HCT116 (cell line): Measurements from ENCODE around the gene H3-3A. TPM values are rescaled to one million over a fixed set of nuclear protein-coding genes. Genes with fewer than 3 reads are reported as not detected.

Experiments
- ATAC-seq: fragments of 200-7000 bp; cut with Tn5 transposase; 2 replicates; pipeline ENCODE4 v1.9.1; 2020; ENCODE audit warnings: mild to moderate bottlenecking, moderate library complexity
- BruUV-seq: library from RNA; stranded (reverse); fragments of 400-500 nt; replicated peaks from 2 replicates; lab custom pipeline; 2021; lab: Mats Ljungman, UMichigan
- CTCF ChIA-PET: fragments of 300-600 bp; sonication (Branson Sonifier 250); formaldehyde crosslinking; loops from one replicate; lab custom pipeline; 2021; ENCODE audit warnings: antibody characterized with exemption; lab: Charles Lee
- POLR2A ChIA-PET: fragments of 300-600, 350-600 bp; sonication (Branson Sonifier 250); formaldehyde crosslinking; loops from one replicate; lab custom pipeline; 2021; ENCODE audit warnings: antibody characterized with exemption; lab: Charles Lee
- RAD21 ChIA-PET, 2 experiments: fragments of 300-600 bp; sonication (Branson Sonifier 250); formaldehyde crosslinking; loops; one replicate each; lab custom pipeline; 2023; ENCODE audit warnings: low total read pairs in 2 of 2; ENCODE audit not compliant: uncharacterized antibody in 2 of 2, unreplicated experiment in 2 of 2, low non-redundant PET in 1 of 2; lab: Charles Lee
- DNase-seq: peaks from one replicate; pipeline ENCODE4 v3.0.0-alpha.2; 2010; ENCODE audit warnings: low read depth, low spot score
- H2AFZ ChIP-seq: fragments of 200-600 bp; shearing (Covaris generic), sonication (generic); 2 replicates; pipeline ENCODE4 v1.6.1; 2017; ENCODE audit warnings: low read depth, mixed run types, mixed read lengths, antibody characterized with exemption, low read length; ENCODE audit not compliant: poor library complexity, severe bottlenecking
- H3K27ac ChIP-seq: 2 replicates; pipeline ENCODE4 v1.5.1; 2012; ENCODE audit warnings: low read depth, low read length
- H3K27me3 ChIP-seq: fragments of 200-600 bp; sonication (generic); 2 replicates; pipeline ENCODE4 v1.6.1; 2016; ENCODE audit warnings: mixed run types, low read length, mixed read lengths; ENCODE audit not compliant: insufficient read depth
- H3K36me3 ChIP-seq, 2 experiments: fragments of 200-500 bp in 1 of 2; fragments of 200-600 bp in 1 of 2; sonication (Bioruptor generic) in 1 of 2; sonication (generic) in 1 of 2; 2 replicates each; pipeline versions ENCODE4 v1.5.1 to v1.6.1; 2014 to 2016; ENCODE audit warnings: low read length in 2 of 2, inconsistent platforms in 1 of 2, mixed read lengths in 1 of 2, mixed run types in 1 of 2; ENCODE audit not compliant: insufficient read depth in 2 of 2, control insufficient read depth in 1 of 2
- H3K4me1 ChIP-seq, 2 experiments: fragments of 200-600 bp in 1 of 2; sonication (generic) in 1 of 2; 2 replicates each; pipeline versions ENCODE4 v1.5.1 to v1.6.1; 2012 to 2017; ENCODE audit warnings: low read length in 2 of 2, inconsistent platforms in 1 of 2, mild to moderate bottlenecking in 1 of 2, mixed read lengths in 1 of 2, mixed run types in 1 of 2, moderate library complexity in 1 of 2; ENCODE audit not compliant: insufficient read depth in 2 of 2, control insufficient read depth in 1 of 2
- H3K4me2 ChIP-seq: fragments of 200-600 bp; sonication (generic); 2 replicates; pipeline ENCODE4 v1.6.1; 2017; ENCODE audit warnings: mixed run types, low read length, mixed read lengths
- H3K4me3 ChIP-seq, 2 experiments: fragments of 200-600 bp in 1 of 2; sonication (generic) in 1 of 2; replicated peaks in 1 of 2; 2 replicates each; pipeline ENCODE4 v1.5.1; 2011 to 2016; ENCODE audit warnings: low read length in 2 of 2, control low read depth in 1 of 2, low read depth in 1 of 2, mild to moderate bottlenecking in 1 of 2, mixed read lengths in 1 of 2, mixed run types in 1 of 2
- H3K79me2 ChIP-seq: fragments of 200-600 bp; sonication (generic); 2 replicates; pipeline ENCODE4 v1.6.1; 2017; ENCODE audit warnings: mild to moderate bottlenecking, mixed run types, low read length, moderate library complexity, mixed read lengths; ENCODE audit not compliant: insufficient read depth
- H3K9ac ChIP-seq: fragments of 200-600 bp; sonication (generic); 2 replicates; pipeline ENCODE4 v1.6.1; 2016; ENCODE audit warnings: low read length, mixed read lengths
- H3K9me2 ChIP-seq: fragments of 200-600 bp; sonication (generic), shearing (Covaris generic); 2 replicates; pipeline ENCODE4 v1.6.1; 2017; ENCODE audit warnings: mixed run types, mild to moderate bottlenecking, moderate library complexity; ENCODE audit not compliant: insufficient read depth
- H3K9me3 ChIP-seq, 2 experiments: fragments of 200-500 bp in 1 of 2; fragments of 200-600 bp in 1 of 2; sonication (Bioruptor generic) in 1 of 2; sonication (generic) in 1 of 2; 2 replicates each; pipeline ENCODE4 v1.6.1; 2014 to 2017; ENCODE audit warnings: low read length in 2 of 2, mixed read lengths in 2 of 2, inconsistent platforms in 1 of 2, low read depth in 1 of 2, mild to moderate bottlenecking in 1 of 2, mixed run types in 1 of 2, moderate library complexity in 1 of 2; ENCODE audit not compliant: control insufficient read depth in 1 of 2, insufficient read depth in 1 of 2
- H4K20me1 ChIP-seq: fragments of 200-600 bp; sonication (generic), shearing (Covaris generic); 2 replicates; pipeline ENCODE4 v1.6.1; 2017; ENCODE audit warnings: mixed run types, mild to moderate bottlenecking, moderate library complexity; ENCODE audit not compliant: insufficient read depth
- CBX3 ChIP-seq: IDR thresholded peaks from 2 replicates; pipeline ENCODE4 v1.6.1; 2012; ENCODE audit warnings: low read depth
- CEBPB ChIP-seq: IDR thresholded peaks from 2 replicates; pipeline ENCODE4 v1.6.1; 2012; ENCODE audit warnings: low read depth
- EGR1 ChIP-seq: IDR thresholded peaks from 2 replicates; pipeline ENCODE4 v1.6.1; 2012; ENCODE audit warnings: low read depth
- EZH2 ChIP-seq: fragments of 200-600 bp; sonication (generic); IDR thresholded peaks from 2 replicates; pipeline ENCODE4 v1.6.1; 2017; ENCODE audit warnings: antibody characterized with exemption, mixed run types
- POLR2A ChIP-seq: IDR thresholded peaks from 2 replicates; pipeline ENCODE4 v1.7.0; 2011; ENCODE audit warnings: borderline replicate concordance; ENCODE audit not compliant: insufficient read depth, insufficient read length; ENCODE audit errors: extremely low read depth
- POLR2AphosphoS5 ChIP-seq: IDR thresholded peaks from 2 replicates; pipeline ENCODE4 v1.6.1; 2011; ENCODE audit warnings: mild to moderate bottlenecking, low read depth, low read length, moderate library complexity
- SP1 ChIP-seq: IDR thresholded peaks from 2 replicates; pipeline ENCODE4 v1.6.1; 2012; ENCODE audit warnings: low read depth
- SRF ChIP-seq: IDR thresholded peaks from 2 replicates; pipeline ENCODE4 v1.6.1; 2012; ENCODE audit warnings: low read depth
- ZFX ChIP-seq: fragments of 450-650 bp; IDR thresholded peaks from 2 replicates; pipeline ENCODE4 v1.6.1; 2017
- ZNF274 ChIP-seq: fragments of 200-500 bp; sonication (Bioruptor generic); IDR thresholded peaks from 2 replicates; pipeline ENCODE4 v1.6.1; 2014; ENCODE audit warnings: mild to moderate bottlenecking, low read depth, low read length, inconsistent platforms
- intact Hi-C: fragments of 100-400 bp; cut with micrococcal nuclease; formaldehyde crosslinking; loops from 2 replicates; pipeline ENCODE4 v1.10.0; 2022
- total RNA-seq: library from RNA; stranded (reverse); gene quantifications from one replicate; pipeline ENCODE4 v1.2.1, GENCODE V29; 2021; ENCODE audit not compliant: unreplicated experiment
- TF ChIP-seq, protein P1 (sequence below): IDR thresholded peaks from 2 replicates; pipeline ENCODE4 v1.6.1; 2012

The H3-3A gene
- total RNA-seq, 1 experiment from 2014 or later = 386 TPM

DNA sequence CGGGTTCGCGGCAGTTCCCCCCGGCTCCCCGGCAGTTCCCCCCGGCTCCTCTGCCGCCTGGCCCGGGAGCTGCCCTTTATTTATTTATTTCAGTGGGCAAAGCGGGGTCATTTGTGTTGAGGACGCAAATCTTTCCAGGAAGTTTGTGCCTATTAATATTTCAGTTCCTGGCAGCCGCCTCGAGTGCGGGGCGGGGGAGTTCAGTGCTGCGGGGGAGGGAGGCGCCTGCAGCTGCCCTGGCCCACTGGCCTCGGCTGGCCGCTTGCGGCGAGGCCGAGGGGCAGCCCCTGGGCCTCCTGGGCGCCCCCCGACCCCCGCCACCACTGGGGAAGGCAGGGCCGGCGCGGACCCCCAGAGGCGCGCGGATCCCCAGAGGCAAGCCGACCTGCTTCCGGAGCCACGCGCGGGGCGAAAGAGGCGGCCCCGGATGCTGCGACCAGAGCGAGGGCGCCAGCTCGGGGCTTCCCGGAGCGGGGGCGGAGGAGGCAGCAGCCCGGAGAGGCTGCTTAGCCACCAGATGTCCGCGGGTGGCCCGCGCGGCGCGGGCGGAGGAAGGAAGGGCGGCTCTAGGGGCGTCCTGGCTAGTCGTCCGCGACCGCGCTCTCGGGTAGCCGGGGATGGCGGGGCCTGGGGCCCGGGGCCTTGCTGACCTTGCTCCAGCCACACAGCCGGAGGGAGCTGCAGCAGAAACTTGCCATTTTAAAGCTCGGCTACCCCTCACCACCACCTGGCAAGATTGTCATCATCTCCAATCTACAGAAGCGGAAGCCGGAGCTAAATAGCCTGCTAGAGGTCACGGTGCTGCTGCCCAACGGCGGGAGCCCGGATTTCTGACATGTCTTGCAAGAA lies 48.0 kb downstream of the H3-3A start:
- Histone ChIP-seq H3K9ac (peak overlapping the region; percentile 67), H3K4me1 (peaks cover 19 to 20% of the 10 kb centered on the region in 2 experiments), H3K79me2 (no peaks in the 10 kb centered on the region), H4K20me1 (no peaks in the 10 kb centered on the region), H3K4me2 (peak overlapping the region; percentile 95), H3K4me3 (peak overlapping the region; percentile 31 to 61), H3K27me3 (no peaks in the 10 kb centered on the region), H3K9me3 (no peaks in the 10 kb centered on the region), H3K9me2 (no peaks in the 10 kb centered on the region), H2AFZ (no peak overlapping the region), H3K36me3 (no peaks in the 10 kb centered on the region), H3K27ac (peak overlapping the region; percentile 44; the same call in 1 of the 2 replicates)
- ChIA-PET POLR2A (interaction anchor here (1.0 kb wide), 1 partner anchor 111 kb away, joined by 3 read pairs; the partner anchor contains the start of gene SDE2), CTCF (interaction anchor here (0.9 to 2.1 kb wide), 5 partner anchors 10 to 223 kb away, joined by 3 to 6 read pairs (median 5); no protein-coding TSS in a partner anchor), RAD21 (interaction anchor here in 1 of 2 experiments (0.7 kb wide), 1 partner anchor 10 kb away, joined by 4 read pairs; no protein-coding TSS in a partner anchor)
- ATAC-seq (peak; percentile 39), DNase-seq (no peak)
- intact Hi-C loops = no loop called here
- TF ChIP-seq ZFX = 0 out of 2 replicates have a peak, but pooled peaks have one; percentile 25
- TF ChIP-seq EGR1 = peak; percentile 47
- no peak for TF ChIP-seq POLR2AphosphoS5
- BruUV-seq = no TSS peak

DNA sequence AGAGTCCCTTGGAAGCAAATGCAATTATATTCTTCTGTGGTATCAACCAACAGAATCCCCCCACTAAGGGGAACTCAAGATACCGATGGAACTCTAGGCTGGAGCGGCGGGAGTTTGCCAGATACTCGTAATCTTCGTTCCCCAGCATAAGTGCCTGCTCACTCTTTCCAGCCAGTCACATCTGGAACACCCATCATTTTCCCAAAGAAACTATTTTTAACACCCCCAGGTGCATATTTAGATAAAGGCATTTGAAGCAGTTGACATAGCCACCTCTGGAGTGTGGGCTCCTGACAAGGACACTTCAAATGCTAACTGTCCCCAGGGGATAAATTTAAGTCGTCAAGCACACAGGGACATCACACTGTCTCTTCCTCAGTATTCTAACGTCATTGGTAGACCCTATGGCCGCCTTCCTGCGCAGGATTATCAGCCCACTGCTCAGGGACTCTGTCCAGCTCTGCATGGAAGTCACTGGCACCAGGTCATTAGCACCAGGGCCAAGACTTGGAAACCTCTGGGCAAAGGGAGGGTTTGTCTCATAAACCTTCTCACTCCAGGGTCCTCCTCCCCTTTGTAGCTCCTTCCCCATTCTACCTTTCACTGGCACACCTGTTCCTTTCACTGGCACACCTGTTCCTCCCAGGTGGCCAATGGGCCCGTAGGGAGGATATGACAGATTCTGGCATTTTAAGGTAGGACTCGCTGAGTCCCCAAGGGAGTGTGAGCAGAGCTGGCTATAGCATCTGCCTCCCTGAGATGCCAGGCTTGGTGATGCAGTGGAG lies 48.8 kb downstream of the H3-3A start:
- H3K9ac ChIP-seq = no peak overlapping the region
- H3K9me2 ChIP-seq = no peaks in the 10 kb centered on the region
- H3K4me1 ChIP-seq = peaks cover 19 to 20% of the 10 kb centered on the region in 2 experiments
- ChIA-PET RAD21 (interaction anchor here in 1 of 2 experiments (0.7 kb wide), 1 partner anchor 9 kb away, joined by 4 read pairs; no protein-coding TSS in a partner anchor), POLR2A (no interaction called here), CTCF (interaction anchor here (1.0 to 2.1 kb wide), 3 partner anchors 9 to 46 kb away, joined by 4 to 6 read pairs (median 5); no protein-coding TSS in a partner anchor)
- no peak overlapping the region for H3K4me3 ChIP-seq
- no peak overlapping the region for H3K27ac ChIP-seq
- DNase-seq (no peak), ATAC-seq (no peak)
- intact Hi-C loops = no loop called here
- H4K20me1 ChIP-seq = no peaks in the 10 kb centered on the region
- no peaks in the 10 kb centered on the region for H3K27me3 ChIP-seq
- H3K36me3 ChIP-seq = no peaks in the 10 kb centered on the region
- no TSS peak for BruUV-seq
- TF ChIP-seq POLR2AphosphoS5 = no peak
- no peak for TF ChIP-seq SRF
- TF ChIP-seq CBX3 = no peak
- TF ChIP-seq, protein P1, sequence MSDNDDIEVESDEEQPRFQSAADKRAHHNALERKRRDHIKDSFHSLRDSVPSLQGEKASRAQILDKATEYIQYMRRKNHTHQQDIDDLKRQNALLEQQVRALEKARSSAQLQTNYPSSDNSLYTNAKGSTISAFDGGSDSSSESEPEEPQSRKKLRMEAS = no peak
- no peak for TF ChIP-seq EGR1
- no peak for TF ChIP-seq POLR2A
- TF ChIP-seq SP1 = no peak
- no peak for TF ChIP-seq ZNF274
- TF ChIP-seq CEBPB = no peak
- no peak for TF ChIP-seq EZH2
- no peaks in the 10 kb centered on the region for H3K9me3 ChIP-seq
- H3K79me2 ChIP-seq = no peaks in the 10 kb centered on the region
- no peak overlapping the region for H2AFZ ChIP-seq
- H3K4me2 ChIP-seq = no peak overlapping the region
